GM23248 (cell line): ENCODE measurements around the gene HPN. TPM values are rescaled to one million over a fixed set of nuclear protein-coding genes. Genes with fewer than 3 reads are reported as not detected.
"Not testable (repeated sequence)": the region's sequence is repeated elsewhere in the genome, so short reads cannot be mapped to it uniquely, and the experiment has no call there.

Experiments used
- DNase-seq: peaks from one replicate; pipeline ENCODE4 v3.0.0-alpha.2; 2015
- H2AFZ ChIP-seq: fragments of 200-600 bp; sonication (generic); 2 replicates; pipeline ENCODE4 v1.6.1; 2016; ENCODE audit warnings: antibody characterized with exemption
- H3F3A ChIP-seq: fragments of 200-600 bp; sonication (generic); 2 replicates; pipeline ENCODE4 v1.6.1; 2016; ENCODE audit warnings: mild to moderate bottlenecking, antibody characterized with exemption, mixed run types; ENCODE audit not compliant: insufficient read depth
- H3K27ac ChIP-seq: fragments of 200-600 bp; sonication (generic); 2 replicates; pipeline ENCODE4 v1.5.1; 2016; ENCODE audit warnings: mild to moderate bottlenecking
- H3K27me3 ChIP-seq: fragments of 200-600 bp; sonication (generic); replicated peaks from 2 replicates; pipeline ENCODE4 v1.6.1; 2016; ENCODE audit warnings: mild to moderate bottlenecking; ENCODE audit not compliant: insufficient read depth
- H3K36me3 ChIP-seq: fragments of 200-600 bp; sonication (generic); 2 replicates; pipeline ENCODE4 v1.6.1; 2016; ENCODE audit warnings: low read depth, mild to moderate bottlenecking
- H3K4me1 ChIP-seq: fragments of 200-600 bp; sonication (generic); 2 replicates; pipeline ENCODE4 v1.6.1; 2016; ENCODE audit warnings: mild to moderate bottlenecking; ENCODE audit not compliant: insufficient read depth
- H3K4me2 ChIP-seq: fragments of 200-600 bp; sonication (generic); one replicate; pipeline ENCODE4 v1.6.1; 2016; ENCODE audit warnings: mild to moderate bottlenecking; ENCODE audit not compliant: unreplicated experiment
- H3K4me3 ChIP-seq: fragments of 200-600 bp; sonication (generic); 2 replicates; pipeline ENCODE4 v1.5.1; 2016; ENCODE audit warnings: mild to moderate bottlenecking
- H3K79me2 ChIP-seq: fragments of 200-600 bp; sonication (generic); 2 replicates; pipeline ENCODE4 v1.6.1; 2016; ENCODE audit warnings: mild to moderate bottlenecking; ENCODE audit not compliant: insufficient read depth
- H3K9ac ChIP-seq: fragments of 200-600 bp; sonication (generic); 2 replicates; pipeline ENCODE4 v1.6.1; 2016; ENCODE audit warnings: mild to moderate bottlenecking
- H3K9me2 ChIP-seq: fragments of 200-600 bp; sonication (generic); 2 replicates; pipeline ENCODE4 v1.6.1; 2016; ENCODE audit warnings: mixed run types, mild to moderate bottlenecking, moderate library complexity; ENCODE audit not compliant: insufficient read depth
- H3K9me3 ChIP-seq: fragments of 200-600 bp; sonication (generic); one replicate; pipeline ENCODE4 v1.6.1; 2017; ENCODE audit warnings: low read depth
- H4K20me1 ChIP-seq: fragments of 200-600 bp; sonication (generic); 2 replicates; pipeline ENCODE4 v1.6.0; 2016; ENCODE audit not compliant: insufficient read depth
- EZH2 ChIP-seq: fragments of 200-600 bp; sonication (generic); IDR thresholded peaks from 2 replicates; pipeline ENCODE4 v1.6.1; 2018; ENCODE audit warnings: antibody characterized with exemption, mild to moderate bottlenecking; ENCODE audit not compliant: insufficient read depth, poor library complexity, severe bottlenecking
- EZH2phosphoT487 ChIP-seq: fragments of 200-600 bp; sonication (generic); IDR thresholded peaks from 2 replicates; pipeline ENCODE4 v1.6.1; 2018; ENCODE audit warnings: antibody characterized with exemption, moderate library complexity, mild to moderate bottlenecking, low read depth; ENCODE audit not compliant: insufficient read depth
- WGBS, 2 experiments: methylation state at CpG; one replicate each; pipeline ENCODE4 v1.1.6; 2015 to 2017; ENCODE audit warnings: low lambda C conversion rate in 2 of 2, low coverage in 1 of 2; ENCODE audit errors: missing lambda C conversion rate in 2 of 2; 5-methylcytosine and 5-hydroxymethylcytosine counted together
- in situ Hi-C: fragments of 300-500 bp; cut with MboI; formaldehyde crosslinking; loops from 2 replicates; pipeline ENCODE4 v1.15.0; 2020
- polyA plus RNA-seq: library from polyadenylated mRNA; unstranded; fragments of >200 nt; fragmentation: Nextera tagmentation; extraction: Ambion mirVana; gene quantifications from 2 replicates; pipeline ENCODE4 v1.2.1, GENCODE V29; 2016
- total RNA-seq: library from RNA; depleted of rRNA; stranded (reverse); fragments of >200 nt; shearing (Covaris generic); gene quantifications from 2 replicates; pipeline ENCODE4 v1.2.3, GENCODE V29; 2014

Gene HPN
- total and polyA plus RNA-seq, 2 experiments from 2014 or later = not detected

GRCh38 chr19:35049456-35049855 is 7.9 kb downstream of the HPN start:
- H3K4me3 ChIP-seq = no peak overlapping the region
- DNase-seq = peak; percentile 16
- H3K9me2 ChIP-seq = no peaks in the 10 kb centered on the region
- H3K9me3 ChIP-seq = no peaks in the 10 kb centered on the region
- no peaks in the 10 kb centered on the region for H3K4me1 ChIP-seq
- H3K27me3 ChIP-seq = peaks cover 5% of the 10 kb centered on the region; the same call in 1 of the 2 replicates
- no peaks in the 10 kb centered on the region for H3K36me3 ChIP-seq
- no peak overlapping the region for H3K27ac ChIP-seq
- H3K4me2 ChIP-seq = no peak overlapping the region
- WGBS, 2 experiments = 40 to 44% methylated on average over 5 of the region's 5 CpGs
- no peak overlapping the region for H2AFZ ChIP-seq
- no peaks in the 10 kb centered on the region for H4K20me1 ChIP-seq
- H3K9ac ChIP-seq = no peak overlapping the region
- H3K79me2 ChIP-seq = no peaks in the 10 kb centered on the region
- no peaks in the 10 kb centered on the region for H3F3A ChIP-seq
- in situ Hi-C loops = no loop called here
- TF ChIP-seq EZH2phosphoT487 = no peak
- no peak for TF ChIP-seq EZH2

- WGBS, 2 experiments = 89 to 93% methylated on average over 2 of the region's 2 CpGs
- H3K27ac ChIP-seq = not testable (repeated sequence)
Observed at GRCh38 chr19:35050662-35051061, 9.1 kb downstream of the HPN start.

GRCh38 chr19:35051268-35051667 is 9.7 kb downstream of the HPN start:
- H3K9ac ChIP-seq, in situ Hi-C loops, H3K9me2 ChIP-seq, H3K4me3 ChIP-seq, H3K4me2 ChIP-seq, H4K20me1 ChIP-seq, H3F3A ChIP-seq, H3K79me2 ChIP-seq, H3K36me3 ChIP-seq, H2AFZ ChIP-seq, H3K27me3 ChIP-seq, H3K9me3 ChIP-seq, DNase-seq, H3K27ac ChIP-seq, H3K4me1 ChIP-seq: not testable (repeated sequence)
- WGBS, 2 experiments = 76 to 79% methylated on average over 4 of the region's 4 CpGs

More at GRCh38 chr19:35050662-35051061, 9.1 kb downstream of the HPN start:
- H4K20me1 ChIP-seq, H3K9ac ChIP-seq, H3K4me2 ChIP-seq, H3F3A ChIP-seq, in situ Hi-C loops, H3K9me2 ChIP-seq, H2AFZ ChIP-seq, H3K9me3 ChIP-seq, H3K27me3 ChIP-seq, H3K4me3 ChIP-seq, DNase-seq, H3K4me1 ChIP-seq, H3K36me3 ChIP-seq, H3K79me2 ChIP-seq: not testable (repeated sequence)

DNA sequence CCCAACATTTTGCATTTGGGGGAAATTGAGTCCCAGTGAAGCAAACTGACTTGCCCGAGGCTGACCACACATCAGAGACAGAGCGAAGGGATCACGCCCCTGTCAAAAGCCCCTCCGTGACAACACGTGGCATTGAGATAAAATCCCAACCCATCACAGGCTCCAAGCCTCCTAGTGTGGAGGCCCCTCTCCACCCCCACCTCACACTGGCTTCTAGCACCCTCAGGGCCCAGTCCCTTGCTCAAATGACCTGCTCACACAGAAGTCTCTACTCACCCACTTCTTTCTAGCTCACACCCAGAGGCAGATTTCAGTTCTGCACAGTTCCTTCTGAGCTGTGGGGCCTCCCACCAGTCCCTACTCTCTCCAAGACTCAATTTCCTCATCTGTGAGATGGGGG is 10.3 kb downstream of the HPN start:
- no peak for DNase-seq
- H3K36me3 ChIP-seq = no peaks in the 10 kb centered on the region
- H4K20me1 ChIP-seq = no peaks in the 10 kb centered on the region
- no peaks in the 10 kb centered on the region for H3K9me3 ChIP-seq
- TF ChIP-seq EZH2phosphoT487 = no peak
- TF ChIP-seq EZH2 = no peak
- no peak overlapping the region for H3K4me2 ChIP-seq
- H3K27ac ChIP-seq = no peak overlapping the region
- H3K4me1 ChIP-seq = no peaks in the 10 kb centered on the region
- no peak overlapping the region for H3K4me3 ChIP-seq
- no peaks in the 10 kb centered on the region for H3K79me2 ChIP-seq
- 51 to 78% methylated on average over 5 of the region's 5 CpGs for WGBS, 2 experiments
- no peaks in the 10 kb centered on the region for H3F3A ChIP-seq
- H2AFZ ChIP-seq = no peak overlapping the region
- H3K9ac ChIP-seq = no peak overlapping the region
- H3K9me2 ChIP-seq = no peaks in the 10 kb centered on the region
- in situ Hi-C loops = no loop called here
- peaks cover 14% of the 10 kb centered on the region for H3K27me3 ChIP-seq

GRCh38 chr19:35052599-35053190 is 11.2 kb downstream of the HPN start:
- Histone ChIP-seq H4K20me1 (no peaks in the 10 kb centered on the region), H3K4me3 (no peak overlapping the region), H3K9me3 (no peaks in the 10 kb centered on the region), H3K4me1 (no peaks in the 10 kb centered on the region), H3K4me2 (no peak overlapping the region), H3K36me3 (no peaks in the 10 kb centered on the region), H3K79me2 (no peaks in the 10 kb centered on the region), H3K27me3 (peaks cover 18% of the 10 kb centered on the region), H3K27ac (no peak overlapping the region), H2AFZ (no peak overlapping the region), H3F3A (no peaks in the 10 kb centered on the region), H3K9me2 (no peaks in the 10 kb centered on the region), H3K9ac (no peak overlapping the region)
- WGBS, 2 experiments = 48 to 50% methylated on average over 8 of the region's 8 CpGs
- no peak for TF ChIP-seq EZH2phosphoT487
- no peak for TF ChIP-seq EZH2
- in situ Hi-C loops = no loop called here
- DNase-seq = no peak
